Endometrial microvascular endothelial cells (primary cell): Measurements from ENCODE around the gene ZIC2. TPM values are rescaled to one million over a fixed set of nuclear protein-coding genes. Genes with fewer than 3 reads are reported as not detected.

Experiments
- in situ Hi-C: cut with HindIII; loops from 2 replicates; pipeline ENCODE4 v1.10.0; 2017; ENCODE audit warnings: low sequenced_read_pairs, low pct_unique_long_range_greater_than_20kb; ENCODE audit errors: inconsistent ontology term
- total RNA-seq: library from RNA; depleted of rRNA; stranded (reverse); fragments of >200 nt; gene quantifications from one replicate; pipeline ENCODE4 v1.2.3, GENCODE V29; 2015; ENCODE audit errors: inconsistent ontology term

Gene ZIC2
- total RNA-seq, 1 donor from 2014 or later: not detected

DNA sequence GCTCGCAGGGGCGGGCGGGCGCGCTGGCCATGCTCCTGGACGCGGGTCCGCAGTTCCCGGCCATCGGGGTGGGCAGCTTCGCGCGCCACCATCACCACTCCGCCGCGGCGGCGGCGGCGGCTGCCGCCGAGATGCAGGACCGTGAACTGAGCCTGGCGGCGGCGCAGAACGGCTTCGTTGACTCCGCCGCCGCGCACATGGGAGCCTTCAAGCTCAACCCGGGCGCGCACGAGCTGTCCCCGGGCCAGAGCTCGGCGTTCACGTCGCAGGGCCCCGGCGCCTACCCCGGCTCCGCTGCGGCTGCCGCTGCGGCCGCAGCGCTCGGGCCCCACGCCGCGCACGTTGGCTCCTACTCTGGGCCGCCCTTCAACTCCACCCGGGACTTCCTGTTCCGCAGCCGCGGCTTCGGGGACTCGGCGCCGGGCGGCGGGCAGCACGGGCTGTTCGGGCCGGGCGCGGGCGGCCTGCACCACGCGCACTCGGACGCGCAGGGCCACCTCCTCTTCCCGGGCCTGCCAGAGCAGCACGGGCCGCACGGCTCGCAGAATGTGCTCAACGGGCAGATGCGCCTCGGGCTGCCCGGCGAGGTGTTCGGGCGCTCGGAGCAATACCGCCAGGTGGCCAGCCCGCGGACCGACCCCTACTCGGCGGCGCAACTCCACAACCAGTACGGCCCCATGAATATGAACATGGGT lies 599 bp downstream of the ZIC2 start:
- in situ Hi-C loops: no loop called here

- in situ Hi-C loops: no loop called here
These were observed 1.3 kb downstream of the ZIC2 start for GRCh38 chr13:99982731-99983498.

DNA sequence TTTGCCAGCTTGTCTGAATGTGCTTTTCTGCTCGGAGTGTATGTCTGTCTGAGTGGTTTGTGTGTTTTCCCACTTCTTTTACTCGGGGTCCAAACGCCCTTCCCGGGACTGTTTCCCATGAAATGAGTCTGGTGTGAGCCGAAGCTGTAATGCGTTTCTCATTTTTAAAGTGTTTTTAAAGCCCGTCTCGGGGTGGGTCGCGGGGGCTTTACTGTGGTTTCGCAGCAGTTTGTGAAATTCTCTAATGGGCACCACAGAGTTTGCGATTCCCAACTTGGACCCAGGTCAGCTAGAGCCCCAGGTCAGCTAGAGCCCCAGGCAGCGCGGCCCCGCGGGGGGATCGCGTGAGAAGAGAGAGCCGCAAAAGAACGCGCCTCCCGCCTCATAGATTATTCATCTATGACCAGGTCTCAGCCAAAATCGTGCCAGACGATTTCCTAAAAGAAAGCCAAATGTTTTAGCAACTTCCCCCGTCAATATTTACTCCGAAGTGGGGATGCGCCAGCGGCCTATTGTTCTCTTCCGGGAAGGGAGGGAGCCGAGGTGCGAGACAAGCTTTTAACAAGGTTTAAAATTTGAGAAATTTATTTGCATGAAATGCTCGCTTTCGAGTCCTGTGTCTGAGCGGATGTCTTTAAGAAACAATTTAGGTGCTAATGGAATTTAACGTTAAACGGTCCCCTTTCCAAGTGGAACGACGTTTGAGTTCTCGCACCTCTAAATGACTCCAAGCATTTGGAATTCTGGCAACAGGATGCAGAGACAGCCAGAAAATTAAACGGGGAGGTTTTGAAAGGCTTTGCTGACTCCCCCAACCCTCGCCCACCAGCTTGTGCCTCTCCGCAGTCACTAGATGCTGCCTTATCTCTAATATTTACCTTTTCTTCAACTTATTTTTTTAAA lies 2.2 kb downstream of the ZIC2 start:
- in situ Hi-C loops: no loop called here

GRCh38 chr13:99984461-99985240 lies 3.1 kb downstream of the ZIC2 start:
- in situ Hi-C loops: no loop called here

- in situ Hi-C loops: no loop called here
These were observed 3.8 kb downstream of the ZIC2 start for GRCh38 chr13:99985241-99985874.

- in situ Hi-C loops: no loop called here
These were observed 4.4 kb downstream of the ZIC2 start for GRCh38 chr13:99985886-99986527.

DNA sequence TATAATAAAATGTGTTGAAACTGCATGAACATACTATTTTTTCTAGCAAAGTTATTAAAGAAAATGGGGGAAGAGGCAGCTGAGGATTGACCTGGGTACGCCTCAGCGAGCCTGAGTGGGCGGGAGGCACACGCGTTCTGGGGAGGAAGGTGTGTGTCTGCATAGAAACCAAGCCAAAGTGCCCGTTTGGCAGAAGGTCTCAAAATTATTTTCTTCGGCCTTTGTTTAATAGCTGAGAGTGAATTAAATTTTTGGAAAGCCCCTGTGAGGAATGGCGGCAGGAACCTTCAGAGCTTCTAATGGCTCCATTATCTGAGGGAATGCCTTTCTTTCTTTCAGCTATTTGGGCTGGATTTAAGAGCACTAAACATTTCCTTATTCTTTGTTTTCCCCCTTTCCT lies 5.2 kb downstream of the ZIC2 start:
- in situ Hi-C loops: no loop called here

DNA sequence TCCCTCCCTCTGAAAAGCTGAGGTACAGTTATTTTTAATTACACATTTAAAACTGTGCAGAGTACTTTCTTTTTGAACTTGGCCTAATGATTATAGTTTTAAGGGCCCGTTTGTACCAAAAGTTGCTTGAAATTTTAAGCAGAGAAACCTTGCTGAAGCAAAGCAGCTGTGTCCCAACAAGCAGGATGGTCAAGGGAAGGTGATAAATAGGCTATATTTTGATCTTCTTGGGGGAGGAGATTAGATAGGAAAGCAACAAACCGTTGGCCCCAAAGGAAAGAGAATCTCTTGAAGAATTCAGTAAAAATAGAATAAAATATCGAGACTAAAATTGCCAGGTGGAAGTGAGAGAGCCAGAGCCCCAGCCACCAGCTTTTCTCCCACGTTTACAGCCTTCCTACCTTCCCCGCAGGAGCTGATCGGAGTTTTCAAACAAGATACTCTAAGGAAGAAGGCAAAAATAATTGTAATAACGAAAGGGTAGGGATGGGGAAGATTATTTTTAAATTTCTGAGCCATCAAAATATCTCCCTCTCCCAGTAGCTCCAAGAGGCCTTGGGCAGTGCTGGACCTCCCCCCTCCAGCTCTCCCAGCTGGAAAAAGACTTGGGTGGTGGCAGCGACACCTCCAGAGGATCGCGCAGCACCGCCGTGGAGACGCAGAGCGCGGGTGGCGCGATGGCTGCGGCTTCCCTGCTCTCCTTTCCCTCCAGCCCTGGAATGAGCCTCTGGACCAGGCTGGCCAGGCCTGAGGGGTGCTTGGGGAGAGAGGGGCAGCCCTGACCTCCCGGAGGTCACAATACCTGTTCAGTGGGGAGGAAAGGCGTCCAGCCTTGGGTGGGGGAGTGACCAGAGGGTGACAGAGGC lies 5.8 kb downstream of the ZIC2 start:
- in situ Hi-C loops: no loop called here

DNA sequence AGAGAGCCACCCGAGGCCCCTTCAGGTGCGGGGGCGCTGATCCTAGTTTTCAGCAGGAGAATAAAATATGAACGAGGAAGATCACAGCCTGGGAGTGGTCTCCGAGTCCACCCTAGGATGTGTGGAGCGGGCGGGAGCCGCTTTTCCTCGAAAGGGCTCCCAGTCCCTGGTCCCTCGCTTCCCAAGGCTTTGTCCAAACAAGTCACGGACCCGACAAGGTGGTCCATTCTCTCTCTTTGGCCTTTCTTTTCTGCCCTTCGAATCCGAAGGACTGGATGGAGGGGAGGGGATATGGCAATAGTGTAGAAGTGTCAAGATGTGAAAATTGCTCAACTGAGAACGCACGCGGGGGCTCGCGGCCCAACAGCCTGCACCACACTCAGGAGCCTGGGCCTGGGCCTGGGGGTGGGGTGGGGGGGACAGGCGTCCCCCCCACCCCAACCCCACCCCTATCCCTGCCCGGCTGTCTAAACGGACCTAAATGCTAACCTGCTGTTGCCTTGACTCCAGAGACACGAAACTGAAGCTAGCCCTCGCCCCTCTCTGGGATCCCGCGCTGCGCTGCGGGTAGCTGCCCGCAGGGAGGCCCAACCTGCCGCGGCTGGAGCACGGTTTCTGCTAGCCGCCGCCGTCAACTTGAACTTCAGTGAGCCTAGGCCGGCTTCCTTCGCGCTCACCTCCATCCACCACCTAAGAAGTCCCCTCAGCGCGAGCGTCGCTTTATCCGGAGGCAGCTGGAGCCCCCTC lies 7.1 kb downstream of the ZIC2 start:
- in situ Hi-C loops: no loop called here

DNA sequence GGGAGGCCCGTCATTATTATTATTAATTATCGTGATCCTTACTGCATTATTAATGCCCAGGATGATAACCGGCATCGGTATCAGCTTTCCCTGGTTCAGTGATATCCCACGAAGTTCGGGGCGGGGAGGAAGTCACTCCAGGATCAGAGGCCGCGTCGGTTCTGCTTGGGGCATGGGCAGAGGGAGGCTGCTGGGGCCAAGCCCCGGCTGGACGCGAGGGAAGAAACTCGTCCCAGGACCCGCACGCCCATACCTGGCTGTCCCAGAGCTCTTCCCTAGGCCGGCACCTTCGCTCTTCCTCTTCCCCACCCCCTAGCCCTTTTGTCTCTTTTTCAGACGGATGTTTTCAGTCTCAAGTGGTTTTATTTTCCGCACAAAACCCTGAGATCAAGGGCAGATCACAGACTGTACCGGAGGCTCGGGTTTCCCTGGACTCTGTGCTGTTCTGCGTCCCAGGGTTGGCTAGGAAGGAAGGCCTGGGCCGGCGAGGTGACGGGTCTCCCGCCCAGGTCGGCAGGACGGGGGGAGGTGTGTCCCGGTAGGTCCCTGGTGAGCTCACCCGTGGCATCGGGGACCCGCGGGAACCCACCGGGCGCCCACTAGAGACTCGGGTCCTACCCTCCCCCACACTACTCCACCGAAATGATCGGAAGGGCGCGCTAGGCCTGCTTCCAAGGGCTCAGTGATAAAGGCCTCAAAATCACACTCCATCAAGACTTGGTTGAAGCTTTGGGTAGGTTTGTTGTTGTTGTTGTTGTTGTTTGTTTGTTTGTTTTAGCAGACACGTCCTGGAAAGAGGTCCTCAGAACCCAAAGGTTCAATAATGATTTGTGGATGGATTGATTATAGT lies 7.9 kb downstream of the ZIC2 start:
- in situ Hi-C loops: no loop called here

GRCh38 chr13:99990126-99990977 lies 8.8 kb downstream of the ZIC2 start:
- in situ Hi-C loops: no loop called here

DNA sequence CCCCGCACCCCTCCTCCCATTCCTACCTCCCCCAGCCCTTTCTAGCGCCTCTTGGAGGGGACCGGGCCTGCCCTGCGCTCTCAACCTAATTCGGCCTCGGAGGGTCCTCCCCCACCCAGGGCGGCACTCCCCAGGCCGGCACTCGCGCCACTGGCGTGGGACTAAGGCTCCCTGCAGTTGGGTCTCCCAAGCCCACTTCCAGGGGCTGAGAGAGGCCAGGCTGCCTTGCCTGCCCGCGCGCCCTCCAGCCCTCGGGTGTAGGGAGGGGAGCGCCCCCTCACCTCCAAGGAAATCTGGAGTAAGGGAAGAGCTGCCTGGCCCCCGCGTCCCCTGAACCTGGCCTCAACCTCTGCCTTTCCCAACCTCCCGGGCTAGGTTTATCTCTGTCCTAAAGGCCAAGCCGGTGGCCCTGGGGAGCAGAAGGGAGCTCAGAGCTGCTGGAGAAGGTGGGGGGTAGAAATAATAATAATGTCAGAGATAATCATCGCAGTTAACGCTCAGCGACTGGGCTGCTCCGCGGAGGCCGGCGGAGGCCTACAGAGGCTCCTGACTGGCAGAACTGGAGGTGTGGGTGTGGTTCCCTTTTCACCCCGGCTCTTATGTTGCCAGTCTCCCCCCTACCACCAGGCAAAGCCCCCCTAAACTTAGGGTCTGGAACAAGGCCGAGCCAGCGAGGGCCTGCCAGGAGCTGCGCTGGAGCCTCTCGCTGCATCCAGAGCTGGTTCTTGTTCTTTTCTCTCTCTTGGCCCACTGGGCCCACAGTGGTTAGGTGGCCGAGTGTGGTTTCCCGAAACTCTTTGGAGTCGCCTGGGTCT lies 9.6 kb downstream of the ZIC2 start:
- in situ Hi-C loops: no loop called here

DNA sequence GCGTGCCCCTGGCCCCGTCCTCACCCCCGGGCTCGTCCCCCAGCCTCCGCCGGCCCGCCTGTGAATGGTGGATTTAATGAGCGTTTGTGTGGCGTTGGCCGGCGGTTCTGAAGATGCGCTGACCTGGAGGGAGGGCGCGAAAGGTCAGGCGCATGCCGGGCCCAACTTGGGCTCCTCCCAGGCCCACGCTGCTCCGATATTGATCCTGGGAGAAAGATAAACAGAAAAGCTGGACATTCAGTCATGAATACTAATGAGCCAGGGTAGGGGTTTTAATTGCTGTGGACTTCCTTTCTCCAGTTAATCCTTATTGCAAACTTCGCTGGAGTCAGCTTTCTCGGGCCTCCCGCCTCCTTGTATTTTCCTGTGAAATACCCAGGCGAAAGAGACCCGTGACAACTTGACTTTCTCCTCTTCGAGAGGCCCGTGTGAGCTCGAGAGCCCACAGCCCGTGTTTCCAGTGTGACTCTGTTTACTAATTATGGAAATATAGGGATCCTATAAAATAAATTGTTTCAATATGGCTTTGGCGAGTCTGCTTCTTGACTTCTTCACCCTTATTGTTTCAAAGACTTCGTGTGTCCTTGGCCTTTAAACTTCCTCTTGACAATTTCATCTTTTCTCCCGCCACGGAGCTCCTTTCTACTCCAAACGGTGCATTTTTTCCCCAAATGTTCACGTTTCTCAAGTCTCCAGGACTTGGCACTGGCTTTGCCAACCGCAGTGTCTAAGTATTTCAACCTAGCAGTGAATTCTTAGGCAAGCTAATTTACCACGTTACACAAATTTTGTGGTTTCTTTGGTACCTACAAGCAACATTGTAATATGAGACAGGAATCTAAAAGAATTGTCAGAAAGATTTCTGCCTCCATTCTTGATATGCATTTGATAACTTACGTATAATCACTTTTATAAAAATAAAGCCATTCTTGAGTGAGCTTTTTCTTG lies 10.5 kb downstream of the ZIC2 start:
- in situ Hi-C loops: no loop called here
